HepG2 (cell line): Measurements from ENCODE around the gene CXADR. TPM values are rescaled to one million over a fixed set of nuclear protein-coding genes. Genes with fewer than 3 reads are reported as not detected.

Experiments
- ELF4 ChIP-seq: sonication (generic); formaldehyde crosslinking; IDR thresholded peaks from 2 replicates; pipeline ENCODE4 v1.5.0; 2020; ENCODE audit warnings: missing genetic modification reagents, mild to moderate bottlenecking, moderate library complexity, borderline replicate concordance
- FOXK2 ChIP-seq: fragments of 450-650 bp; IDR thresholded peaks from 2 replicates; pipeline ENCODE4 v1.6.1; 2016
- FOXP1 ChIP-seq, 2 experiments: fragments of 450-650 bp in 1 of 2; IDR thresholded peaks; 2 replicates each; pipeline ENCODE4 v1.6.1; 2017 to 2018; ENCODE audit warnings: antibody characterized with exemption in 1 of 2
- GATA4 ChIP-seq: sonication (generic); IDR thresholded peaks from 2 replicates; pipeline ENCODE4 v1.6.1; 2016; ENCODE audit warnings: antibody characterized with exemption, low read depth, borderline replicate concordance
- HDAC2 ChIP-seq: sonication (generic); formaldehyde crosslinking; IDR thresholded peaks from 2 replicates; pipeline ENCODE4 v1.4.0; 2020; ENCODE audit warnings: missing genetic modification reagents
- IKZF4 ChIP-seq: sonication (generic); formaldehyde crosslinking; IDR thresholded peaks from 2 replicates; pipeline ENCODE4 v1.5.1; 2020; ENCODE audit warnings: borderline replicate concordance, mild to moderate bottlenecking, low read depth, missing genetic modification reagents; ENCODE audit errors: not compliant biosample characterization
- MZF1 ChIP-seq: sonication (generic); formaldehyde crosslinking; IDR thresholded peaks from 2 replicates; pipeline ENCODE4 v1.8.1; 2023; ENCODE audit warnings: mild to moderate bottlenecking, missing genetic modification reagents, borderline replicate concordance
- NCOA2 ChIP-seq: sonication (generic); formaldehyde crosslinking; IDR thresholded peaks from 2 replicates; pipeline ENCODE4 v1.8.0; 2022; ENCODE audit warnings: inconsistent platforms
- NFE2L1 ChIP-seq: sonication (generic); formaldehyde crosslinking; IDR thresholded peaks from 2 replicates; pipeline ENCODE4 v1.4.0; 2020; ENCODE audit warnings: missing genetic modification reagents, mild to moderate bottlenecking, borderline replicate concordance
- NFIB ChIP-seq: sonication (generic); formaldehyde crosslinking; IDR thresholded peaks from 2 replicates; pipeline ENCODE4 v1.9.0; 2021; ENCODE audit warnings: missing genetic modification reagents, mild to moderate bottlenecking, borderline replicate concordance
- RBM39 ChIP-seq: fragments of 200-400 bp; formaldehyde crosslinking; IDR thresholded peaks from one replicate; pipeline ENCODE4 v1.6.1; 2018; ENCODE audit warnings: antibody characterized with exemption, mild to moderate bottlenecking, low read depth, low read length; ENCODE audit not compliant: poor library complexity, severe bottlenecking
- RELA ChIP-seq: sonication (generic); formaldehyde crosslinking; IDR thresholded peaks from 2 replicates; pipeline ENCODE4 v1.4.0; 2020; ENCODE audit warnings: missing genetic modification reagents
- SMARCE1 ChIP-seq: fragments of 450-650 bp; IDR thresholded peaks from 2 replicates; pipeline ENCODE4 v1.6.1; 2017; ENCODE audit warnings: borderline replicate concordance
- TBX2 ChIP-seq: sonication (generic); formaldehyde crosslinking; IDR thresholded peaks from 2 replicates; pipeline ENCODE4 v1.5.0; 2020; ENCODE audit warnings: missing genetic modification reagents, mild to moderate bottlenecking, borderline replicate concordance
- ZBTB8A ChIP-seq: sonication (generic); formaldehyde crosslinking; IDR thresholded peaks from 2 replicates; pipeline ENCODE4 v1.4.0; 2020; ENCODE audit warnings: mild to moderate bottlenecking, low read depth, missing genetic modification reagents, borderline replicate concordance
- ZNF101 ChIP-seq: sonication (generic); formaldehyde crosslinking; IDR thresholded peaks from 2 replicates; pipeline ENCODE4 v1.4.0; 2020; ENCODE audit warnings: mild to moderate bottlenecking, low read depth, missing genetic modification reagents, borderline replicate concordance
- ZNF30 ChIP-seq: sonication (generic); formaldehyde crosslinking; IDR thresholded peaks from 2 replicates; pipeline ENCODE4 v1.5.0; 2020; ENCODE audit warnings: mild to moderate bottlenecking, missing genetic modification reagents
- ZNF629 ChIP-seq: sonication (generic); formaldehyde crosslinking; conservative IDR thresholded peaks from 2 replicates; pipeline ENCODE4 v1.5.0; 2020; ENCODE audit warnings: missing genetic modification reagents
- ZNF639 ChIP-seq: conservative IDR thresholded peaks from 2 replicates; pipeline ENCODE4 v1.6.1; 2018; ENCODE audit warnings: missing genetic modification reagents
- ZNF75D ChIP-seq: sonication (generic); formaldehyde crosslinking; IDR thresholded peaks from 2 replicates; pipeline ENCODE4 v1.8.1; 2023; ENCODE audit warnings: missing genetic modification reagents, mild to moderate bottlenecking, borderline replicate concordance
- ZNF782 ChIP-seq: sonication (generic); formaldehyde crosslinking; IDR thresholded peaks from 2 replicates; pipeline ENCODE4 v1.4.0; 2020; ENCODE audit warnings: missing genetic modification reagents, mild to moderate bottlenecking, borderline replicate concordance
- ZNF788 ChIP-seq: sonication (generic); formaldehyde crosslinking; IDR thresholded peaks from 2 replicates; pipeline ENCODE4 v1.5.0; 2020; ENCODE audit warnings: mild to moderate bottlenecking, missing genetic modification reagents, borderline replicate concordance
- ZSCAN5A ChIP-seq: sonication (generic); formaldehyde crosslinking; IDR thresholded peaks from 2 replicates; pipeline ENCODE4 v1.8.0; 2022; ENCODE audit warnings: mild to moderate bottlenecking, missing genetic modification reagents, borderline replicate concordance
- polyA plus RNA-seq, 8 experiments: library from polyadenylated mRNA; depleted of rRNA in 3 of 8; stranded (reverse) in 7 of 8; unstranded in 1 of 8; fragments of >200 nt; fragmentation: Illumina TruSeq in 4 of 8; extraction: Trizol in 4 of 8; gene quantifications; 2 replicates each; pipeline versions ENCODE4 v1.2.1 to v1.2.3, GENCODE V29; 2011 to 2016; ENCODE audit warnings: low read depth in 4 of 8, missing spikeins in 1 of 8, mixed read lengths in 1 of 8; ENCODE audit not compliant: insufficient read depth in 1 of 8
- total RNA-seq, 5 experiments: library from RNA; depleted of rRNA; stranded (reverse); fragments of >200 nt; fragmentation: Illumina TruSeq; extraction: Trizol; gene quantifications; 2 replicates each; pipeline ENCODE4 v1.2.3, GENCODE V29; 2016; ENCODE audit warnings: low read depth in 1 of 5
- TF ChIP-seq, protein P1 (sequence below): sonication (generic); formaldehyde crosslinking; IDR thresholded peaks from 2 replicates; pipeline ENCODE4 v1.4.0; 2020; ENCODE audit warnings: missing genetic modification reagents
- TF ChIP-seq, protein P2 (sequence below): sonication (generic); formaldehyde crosslinking; IDR thresholded peaks from 2 replicates; pipeline ENCODE4 v1.4.0; 2020; ENCODE audit warnings: missing genetic modification reagents

Gene CXADR
- total and polyA plus RNA-seq, 2 of the 13 experiments (the other 11 are each of a cell fraction or from before 2014, with no cell fraction given), result 86.8 to 110 TPM

GRCh38 chr21:17612565-17613241 is 99.9 kb downstream of the CXADR start, which contains the start of gene BTG3 (continued):
- TF ChIP-seq ZNF639 (CRISPR knock-in tag) (no peak), MZF1 (CRISPR knock-in tag) (no peak), RELA (CRISPR knock-in tag) (no peak), NFE2L1 (no peak), ZSCAN5A (CRISPR knock-in tag) (no peak), ZNF629 (CRISPR knock-in tag) (no peak), ZNF101 (no peak), ZNF75D (no peak), IKZF4 (CRISPR knock-in tag) (no peak), ZNF782 (no peak), NCOA2 (CRISPR knock-in tag) (no peak; the same call in 1 of the 2 replicates), NFIB (CRISPR knock-in tag) (no peak), HDAC2 (CRISPR knock-in tag) (no peak; the same call in 1 of the 2 replicates), TBX2 (CRISPR knock-in tag) (peak; percentile 41; the same call in 1 of the 2 replicates), FOXK2 (no peak), FOXP1 (IDR thresholded peaks at IDR 0.05) (no peak), FOXP1 (CRISPR knock-in tag; IDR thresholded peaks at IDR 0.05) (no peak), ZNF788 (peak; percentile 62; the same call in 1 of the 2 replicates), ZBTB8A (CRISPR knock-in tag) (no peak), ELF4 (CRISPR knock-in tag) (no peak), ZNF30 (no peak), SMARCE1 (no peak), GATA4 (peak; percentile 31; the same call in 1 of the 2 replicates), RBM39 (no peak)
- TF ChIP-seq, protein P1, sequence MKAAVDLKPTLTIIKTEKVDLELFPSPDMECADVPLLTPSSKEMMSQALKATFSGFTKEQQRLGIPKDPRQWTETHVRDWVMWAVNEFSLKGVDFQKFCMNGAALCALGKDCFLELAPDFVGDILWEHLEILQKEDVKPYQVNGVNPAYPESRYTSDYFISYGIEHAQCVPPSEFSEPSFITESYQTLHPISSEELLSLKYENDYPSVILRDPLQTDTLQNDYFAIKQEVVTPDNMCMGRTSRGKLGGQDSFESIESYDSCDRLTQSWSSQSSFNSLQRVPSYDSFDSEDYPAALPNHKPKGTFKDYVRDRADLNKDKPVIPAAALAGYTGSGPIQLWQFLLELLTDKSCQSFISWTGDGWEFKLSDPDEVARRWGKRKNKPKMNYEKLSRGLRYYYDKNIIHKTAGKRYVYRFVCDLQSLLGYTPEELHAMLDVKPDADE (CRISPR knock-in tag), result peak; percentile 94; the same call in 1 of the 2 replicates
- TF ChIP-seq, protein P2, sequence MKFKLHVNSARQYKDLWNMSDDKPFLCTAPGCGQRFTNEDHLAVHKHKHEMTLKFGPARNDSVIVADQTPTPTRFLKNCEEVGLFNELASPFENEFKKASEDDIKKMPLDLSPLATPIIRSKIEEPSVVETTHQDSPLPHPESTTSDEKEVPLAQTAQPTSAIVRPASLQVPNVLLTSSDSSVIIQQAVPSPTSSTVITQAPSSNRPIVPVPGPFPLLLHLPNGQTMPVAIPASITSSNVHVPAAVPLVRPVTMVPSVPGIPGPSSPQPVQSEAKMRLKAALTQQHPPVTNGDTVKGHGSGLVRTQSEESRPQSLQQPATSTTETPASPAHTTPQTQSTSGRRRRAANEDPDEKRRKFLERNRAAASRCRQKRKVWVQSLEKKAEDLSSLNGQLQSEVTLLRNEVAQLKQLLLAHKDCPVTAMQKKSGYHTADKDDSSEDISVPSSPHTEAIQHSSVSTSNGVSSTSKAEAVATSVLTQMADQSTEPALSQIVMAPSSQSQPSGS (CRISPR knock-in tag), result 0 out of 2 replicates have a peak, but pooled peaks have one; percentile 21
